ENCODE data around the gene ZNF775.
"Not testable (repeated sequence)": the region's sequence is repeated elsewhere in the genome, so short reads cannot be mapped to it uniquely, and the experiment has no call there.

The ZNF775 gene

GRCh38 chr7:150380463-150380862, 1.3 kb downstream of the ZNF775 start:
- H3K9ac ChIP-seq (ENCODE audit: low read depth, low read length), result no peak overlapping the region
- H3K4me1 ChIP-seq (ENCODE audit: control insufficient read depth, insufficient read depth, low read length), result peaks cover 43% of the 10 kb centered on the region
- H3K36me3 ChIP-seq (ENCODE audit: control insufficient read depth, insufficient read depth, low read length), result no peaks in the 10 kb centered on the region
- H3K4me3 ChIP-seq (ENCODE audit: low read depth, low read length), result peak overlapping the region; percentile 92
- no peaks in the 10 kb centered on the region for H3K9me3 ChIP-seq (ENCODE audit: control insufficient read depth, insufficient read depth, low read length)
- no peaks in the 10 kb centered on the region for H3K27me3 ChIP-seq (ENCODE audit: control insufficient read depth, insufficient read depth, low read length)

- peaks cover 46% of the 10 kb centered on the region for H3K4me1 ChIP-seq (ENCODE audit: control insufficient read depth, insufficient read depth, low read length)
Measured at GRCh38 chr7:150381096-150381495, 2.0 kb downstream of the ZNF775 start.

GRCh38 chr7:150381785-150382122, 2.6 kb downstream of the ZNF775 start:
- Histone ChIP-seq H3K36me3 (ENCODE audit: control insufficient read depth, insufficient read depth, low read length) (no peaks in the 10 kb centered on the region), H3K9me3 (ENCODE audit: control insufficient read depth, insufficient read depth, low read length) (no peaks in the 10 kb centered on the region), H3K4me1 (ENCODE audit: control insufficient read depth, insufficient read depth, low read length) (peaks cover 39% of the 10 kb centered on the region), H3K27me3 (ENCODE audit: control insufficient read depth, insufficient read depth, low read length) (no peaks in the 10 kb centered on the region), H3K9ac (ENCODE audit: low read depth, low read length) (no peak overlapping the region), H3K4me3 (ENCODE audit: low read depth, low read length) (no peak overlapping the region)

More at GRCh38 chr7:150381096-150381495, 2.0 kb downstream of the ZNF775 start:
- H3K36me3 ChIP-seq (ENCODE audit: control insufficient read depth, insufficient read depth, low read length), result no peaks in the 10 kb centered on the region
- H3K9me3 ChIP-seq (ENCODE audit: control insufficient read depth, insufficient read depth, low read length), result no peaks in the 10 kb centered on the region
- peak overlapping the region; percentile 20 for H3K4me3 ChIP-seq (ENCODE audit: low read depth, low read length)
- H3K9ac ChIP-seq (ENCODE audit: low read depth, low read length), result no peak overlapping the region
- no peaks in the 10 kb centered on the region for H3K27me3 ChIP-seq (ENCODE audit: control insufficient read depth, insufficient read depth, low read length)

GRCh38 chr7:150382123-150382843, 3.2 kb downstream of the ZNF775 start:
- H3K4me1 ChIP-seq (ENCODE audit: control insufficient read depth, insufficient read depth, low read length), result peaks cover 36% of the 10 kb centered on the region
- H3K4me3 ChIP-seq (ENCODE audit: low read depth, low read length), result no peak overlapping the region
- no peak overlapping the region for H3K9ac ChIP-seq (ENCODE audit: low read depth, low read length)

GRCh38 chr7:150382844-150383225, 3.7 kb downstream of the ZNF775 start:
- no peaks in the 10 kb centered on the region for H3K9me3 ChIP-seq (ENCODE audit: control insufficient read depth, insufficient read depth, low read length)
- H3K9ac ChIP-seq (ENCODE audit: low read depth, low read length), result no peak overlapping the region
- H3K36me3 ChIP-seq (ENCODE audit: control insufficient read depth, insufficient read depth, low read length), result no peaks in the 10 kb centered on the region
- no peaks in the 10 kb centered on the region for H3K27me3 ChIP-seq (ENCODE audit: control insufficient read depth, insufficient read depth, low read length)
- H3K4me1 ChIP-seq (ENCODE audit: control insufficient read depth, insufficient read depth, low read length), result peaks cover 31% of the 10 kb centered on the region
- no peak overlapping the region for H3K4me3 ChIP-seq (ENCODE audit: low read depth, low read length)

More at GRCh38 chr7:150382123-150382843, 3.2 kb downstream of the ZNF775 start:
- Histone ChIP-seq H3K9me3 (ENCODE audit: control insufficient read depth, insufficient read depth, low read length) (no peaks in the 10 kb centered on the region), H3K36me3 (ENCODE audit: control insufficient read depth, insufficient read depth, low read length) (no peaks in the 10 kb centered on the region), H3K27me3 (ENCODE audit: control insufficient read depth, insufficient read depth, low read length) (no peaks in the 10 kb centered on the region)

- Histone ChIP-seq H3K9ac (ENCODE audit: low read depth, low read length) (peak overlapping the region; percentile 32), H3K4me1 (ENCODE audit: control insufficient read depth, insufficient read depth, low read length) (peaks cover 28% of the 10 kb centered on the region), H3K4me3 (ENCODE audit: low read depth, low read length) (peak overlapping the region; percentile 26)
Measured at GRCh38 chr7:150383710-150384397, 4.7 kb downstream of the ZNF775 start.

GRCh38 chr7:150384406-150385301, 5.5 kb downstream of the ZNF775 start:
- no peaks in the 10 kb centered on the region for H3K9me3 ChIP-seq (ENCODE audit: control insufficient read depth, insufficient read depth, low read length)
- peak overlapping the region; percentile 51 for H3K9ac ChIP-seq (ENCODE audit: low read depth, low read length)
- peak overlapping the region; percentile 16 for H3K4me3 ChIP-seq (ENCODE audit: low read depth, low read length)
- peaks cover 28% of the 10 kb centered on the region for H3K4me1 ChIP-seq (ENCODE audit: control insufficient read depth, insufficient read depth, low read length)
- no peaks in the 10 kb centered on the region for H3K27me3 ChIP-seq (ENCODE audit: control insufficient read depth, insufficient read depth, low read length)
- peaks cover 6% of the 10 kb centered on the region for H3K36me3 ChIP-seq (ENCODE audit: control insufficient read depth, insufficient read depth, low read length)

More at GRCh38 chr7:150383710-150384397, 4.7 kb downstream of the ZNF775 start:
- H3K27me3 ChIP-seq (ENCODE audit: control insufficient read depth, insufficient read depth, low read length), result no peaks in the 10 kb centered on the region
- no peaks in the 10 kb centered on the region for H3K9me3 ChIP-seq (ENCODE audit: control insufficient read depth, insufficient read depth, low read length)
- no peaks in the 10 kb centered on the region for H3K36me3 ChIP-seq (ENCODE audit: control insufficient read depth, insufficient read depth, low read length)

- H3K27me3 ChIP-seq (ENCODE audit: control insufficient read depth, insufficient read depth, low read length), result no peaks in the 10 kb centered on the region
- no peak overlapping the region for H3K9ac ChIP-seq (ENCODE audit: low read depth, low read length)
- peaks cover 27% of the 10 kb centered on the region for H3K4me1 ChIP-seq (ENCODE audit: control insufficient read depth, insufficient read depth, low read length)
- H3K36me3 ChIP-seq (ENCODE audit: control insufficient read depth, insufficient read depth, low read length), result peaks cover 11% of the 10 kb centered on the region
- no peaks in the 10 kb centered on the region for H3K9me3 ChIP-seq (ENCODE audit: control insufficient read depth, insufficient read depth, low read length)
- no peak overlapping the region for H3K4me3 ChIP-seq (ENCODE audit: low read depth, low read length)
Measured at GRCh38 chr7:150385302-150385723, 6.2 kb downstream of the ZNF775 start.

- H3K36me3 ChIP-seq (ENCODE audit: control insufficient read depth, insufficient read depth, low read length), result peaks cover 11% of the 10 kb centered on the region
- H3K9me3 ChIP-seq (ENCODE audit: control insufficient read depth, insufficient read depth, low read length); H3K27me3 ChIP-seq (ENCODE audit: control insufficient read depth, insufficient read depth, low read length); H3K9ac ChIP-seq (ENCODE audit: low read depth, low read length); H3K4me3 ChIP-seq (ENCODE audit: low read depth, low read length): not testable (repeated sequence)
- peaks cover 22% of the 10 kb centered on the region for H3K4me1 ChIP-seq (ENCODE audit: control insufficient read depth, insufficient read depth, low read length)
Measured at GRCh38 chr7:150385884-150386283, 6.8 kb downstream of the ZNF775 start.

GRCh38 chr7:150388306-150388705, 9.2 kb downstream of the ZNF775 start:
- Histone ChIP-seq H3K9ac (ENCODE audit: low read depth, low read length) (no peak overlapping the region), H3K27me3 (ENCODE audit: control insufficient read depth, insufficient read depth, low read length) (no peaks in the 10 kb centered on the region), H3K4me1 (ENCODE audit: control insufficient read depth, insufficient read depth, low read length) (peaks cover 15% of the 10 kb centered on the region), H3K4me3 (ENCODE audit: low read depth, low read length) (no peak overlapping the region), H3K9me3 (ENCODE audit: control insufficient read depth, insufficient read depth, low read length) (no peaks in the 10 kb centered on the region), H3K36me3 (ENCODE audit: control insufficient read depth, insufficient read depth, low read length) (peaks cover 11% of the 10 kb centered on the region)

- no peaks in the 10 kb centered on the region for H3K9me3 ChIP-seq (ENCODE audit: control insufficient read depth, insufficient read depth, low read length)
- peaks cover 11% of the 10 kb centered on the region for H3K36me3 ChIP-seq (ENCODE audit: control insufficient read depth, insufficient read depth, low read length)
- peaks cover 14% of the 10 kb centered on the region for H3K4me1 ChIP-seq (ENCODE audit: control insufficient read depth, insufficient read depth, low read length)
- no peak overlapping the region for H3K9ac ChIP-seq (ENCODE audit: low read depth, low read length)
- H3K27me3 ChIP-seq (ENCODE audit: control insufficient read depth, insufficient read depth, low read length), result no peaks in the 10 kb centered on the region
- H3K4me3 ChIP-seq (ENCODE audit: low read depth, low read length), result no peak overlapping the region
Measured at GRCh38 chr7:150388709-150389531, 9.8 kb downstream of the ZNF775 start.

Measured in iPS-15b (cell line).